ENCODE data around the gene ZDHHC20. TPM values are rescaled to one million over a fixed set of nuclear protein-coding genes. Genes with fewer than 3 reads are reported as not detected.

ZDHHC20 gene
- total RNA-seq, 4 donors from 2014 or later: 48.2 to 92.9 (median 69.5) TPM

GRCh38 chr13:21342699-21343442 lies 116.2 kb downstream of the ZDHHC20 start:
- WGBS: 70% methylated on average over 4 of the region's 5 CpGs
- Histone ChIP-seq H3K27ac (no peak overlapping the region), H3K9me3 (no peaks in the 10 kb centered on the region), H3K27me3 (no peaks in the 10 kb centered on the region), H3K36me3 (no peaks in the 10 kb centered on the region), H3K4me1 (no peaks in the 10 kb centered on the region), H3K4me3 (no peak overlapping the region)
- TF ChIP-seq POLR2AphosphoS5 (IDR thresholded peaks at IDR 0.05) (no peak), EP300 (IDR thresholded peaks at IDR 0.05) (no peak), CTCF (IDR thresholded peaks at IDR 0.05) (no peak), POLR2A (IDR thresholded peaks at IDR 0.05) (no peak)
- no peak for DNase-seq (ENCODE audit: low spot score in 2 of 2)

GRCh38 chr13:21341637-21342422 lies 117.3 kb downstream of the ZDHHC20 start:
- no peak for TF ChIP-seq CTCF (IDR thresholded peaks at IDR 0.05)
- TF ChIP-seq EP300 (IDR thresholded peaks at IDR 0.05): no peak
- no peak for TF ChIP-seq POLR2A (IDR thresholded peaks at IDR 0.05)
- no peak for TF ChIP-seq POLR2AphosphoS5 (IDR thresholded peaks at IDR 0.05)
- no peaks in the 10 kb centered on the region for H3K27me3 ChIP-seq
- 88% methylated on average over 17 of the region's 19 CpGs for WGBS
- no peak overlapping the region for H3K27ac ChIP-seq
- H3K4me3 ChIP-seq: no peak overlapping the region
- no peaks in the 10 kb centered on the region for H3K9me3 ChIP-seq
- no peaks in the 10 kb centered on the region for H3K36me3 ChIP-seq
- H3K4me1 ChIP-seq: no peaks in the 10 kb centered on the region
- no peak for DNase-seq (ENCODE audit: low spot score in 2 of 2)

GRCh38 chr13:21338639-21339278 lies 120.3 kb downstream of the ZDHHC20 start:
- DNase-seq (ENCODE audit: low spot score in 2 of 2): no peak
- Histone ChIP-seq H3K36me3 (no peaks in the 10 kb centered on the region), H3K4me1 (no peaks in the 10 kb centered on the region), H3K4me3 (no peak overlapping the region), H3K9me3 (no peaks in the 10 kb centered on the region), H3K27me3 (no peaks in the 10 kb centered on the region), H3K27ac (no peak overlapping the region)
- TF ChIP-seq POLR2AphosphoS5 (IDR thresholded peaks at IDR 0.05) (no peak), EP300 (IDR thresholded peaks at IDR 0.05) (no peak), CTCF (IDR thresholded peaks at IDR 0.05) (no peak), POLR2A (IDR thresholded peaks at IDR 0.05) (no peak)
- 32% methylated on average over 4 of the region's 4 CpGs for WGBS

GRCh38 chr13:21338156-21338555 lies 120.9 kb downstream of the ZDHHC20 start:
- TF ChIP-seq POLR2A (IDR thresholded peaks at IDR 0.05): no peak
- Histone ChIP-seq H3K27ac (no peak overlapping the region), H3K4me1 (no peaks in the 10 kb centered on the region), H3K36me3 (no peaks in the 10 kb centered on the region), H3K27me3 (no peaks in the 10 kb centered on the region), H3K4me3 (no peak overlapping the region), H3K9me3 (no peaks in the 10 kb centered on the region)
- WGBS: 89% methylated on average over 6 of the region's 6 CpGs
- no peak for DNase-seq (ENCODE audit: low spot score in 2 of 2)

GRCh38 chr13:21336609-21337349 lies 122.3 kb downstream of the ZDHHC20 start:
- DNase-seq (ENCODE audit: low spot score in 2 of 2): no peak
- no peaks in the 10 kb centered on the region for H3K27me3 ChIP-seq
- H3K27ac ChIP-seq: no peak overlapping the region
- TF ChIP-seq POLR2A (IDR thresholded peaks at IDR 0.05) (no peak), POLR2AphosphoS5 (IDR thresholded peaks at IDR 0.05) (no peak), CTCF (IDR thresholded peaks at IDR 0.05) (no peak), EP300 (IDR thresholded peaks at IDR 0.05) (no peak)
- H3K4me3 ChIP-seq: no peak overlapping the region
- H3K36me3 ChIP-seq: no peaks in the 10 kb centered on the region
- no peaks in the 10 kb centered on the region for H3K9me3 ChIP-seq
- H3K4me1 ChIP-seq: no peaks in the 10 kb centered on the region
- 43% methylated on average over 8 of the region's 10 CpGs for WGBS
